Ecto neural progenitor cell (in vitro differentiated cells): ENCODE data around the gene XRCC6.
"Not testable (repeated sequence)": the region's sequence is repeated elsewhere in the genome, so short reads cannot be mapped to it uniquely, and the experiment has no call there.

Source experiments
- DNase-seq: peaks from one replicate; pipeline ENCODE4 v3.0.0-alpha.2; 2018; ENCODE audit warnings: low spot score

The XRCC6 gene

GRCh38 chr22:41598891-41599635 lies 22.0 kb upstream of the XRCC6 start:
- no peak for DNase-seq

GRCh38 chr22:41600976-41601375 lies 20.1 kb upstream of the XRCC6 start:
- DNase-seq, result no peak

GRCh38 chr22:41603873-41604332 lies 17.2 kb upstream of the XRCC6 start:
- DNase-seq, result no peak

GRCh38 chr22:41608386-41608785 lies 12.7 kb upstream of the XRCC6 start:
- no peak for DNase-seq

GRCh38 chr22:41612603-41613306 lies 8.3 kb upstream of the XRCC6 start:
- no peak for DNase-seq

GRCh38 chr22:41613456-41613855 lies 7.6 kb upstream of the XRCC6 start:
- DNase-seq, result no peak

- peak; percentile 70 for DNase-seq
Observed at GRCh38 chr22:41619979-41620588, 1.0 kb upstream of the XRCC6 start.

GRCh38 chr22:41620589-41621098 lies 451 bp upstream of the XRCC6 start, which contains the start of gene DESI1:
TSS of gene DESI1 (minus strand) at chr22:41621043. CDS start at chr22:41620839, 204 bp downstream.
- DNase-seq, result no peak

GRCh38 chr22:41621911-41622179 lies 750 bp downstream of the XRCC6 start:
- DNase-seq, result no peak

- no peak for DNase-seq
Observed at GRCh38 chr22:41625577-41625976, 4.5 kb downstream of the XRCC6 start.

- DNase-seq, result not testable (repeated sequence)
Observed at GRCh38 chr22:41631115-41631514, 10.0 kb downstream of the XRCC6 start.

GRCh38 chr22:41631615-41632014 lies 10.5 kb downstream of the XRCC6 start:
- not testable (repeated sequence) for DNase-seq

GRCh38 chr22:41634610-41635009 lies 13.5 kb downstream of the XRCC6 start:
- DNase-seq, result not testable (repeated sequence)

GRCh38 chr22:41636467-41636866 lies 15.4 kb downstream of the XRCC6 start:
- no peak for DNase-seq

- not testable (repeated sequence) for DNase-seq
Observed at GRCh38 chr22:41637623-41638022, 16.5 kb downstream of the XRCC6 start.

- DNase-seq, result no peak
Observed at GRCh38 chr22:41638124-41638523, 17.0 kb downstream of the XRCC6 start.

- DNase-seq, result no peak
Observed at GRCh38 chr22:41638748-41639147, 17.7 kb downstream of the XRCC6 start.

GRCh38 chr22:41641854-41642253 lies 20.8 kb downstream of the XRCC6 start:
- DNase-seq, result no peak

GRCh38 chr22:41642331-41643110 lies 21.4 kb downstream of the XRCC6 start:
- DNase-seq, result no peak

GRCh38 chr22:41647771-41648170 lies 26.7 kb downstream of the XRCC6 start:
- no peak for DNase-seq

- DNase-seq, result no peak
Observed at GRCh38 chr22:41648432-41648831, 27.3 kb downstream of the XRCC6 start.

GRCh38 chr22:41650229-41650628 lies 29.1 kb downstream of the XRCC6 start:
- no peak for DNase-seq
